GM19372 (cell line): ENCODE results near the gene COL5A1.
"Not testable (repeated sequence)": the region's sequence is repeated elsewhere in the genome, so short reads cannot be mapped to it uniquely, and the experiment has no call there.

Experiments used
- ATAC-seq: cut with Tn5 transposase; IDR thresholded peaks from one replicate; pipeline ENCODE4 v1.9.1; 2021; ENCODE audit warnings: mild to moderate bottlenecking, low read depth, moderate library complexity; ENCODE audit not compliant: unreplicated experiment

COL5A1 gene

GRCh38 chr9:134637696-134638501, 3.7 kb upstream of the COL5A1 start:
- no peak for ATAC-seq

- no peak for ATAC-seq
Observed at GRCh38 chr9:134638502-134639090, 3.0 kb upstream of the COL5A1 start.

GRCh38 chr9:134639994-134640393, 1.6 kb upstream of the COL5A1 start:
- no peak for ATAC-seq

GRCh38 chr9:134640506-134641172, 964 bp upstream of the COL5A1 start:
- no peak for ATAC-seq

- no peak for ATAC-seq
Observed at GRCh38 chr9:134641990-134642384, 384 bp downstream of the COL5A1 start.

- no peak for ATAC-seq
Observed at GRCh38 chr9:134642385-134643181, 980 bp downstream of the COL5A1 start.

GRCh38 chr9:134643222-134643671, 1.6 kb downstream of the COL5A1 start:
- no peak for ATAC-seq

- ATAC-seq: not testable (repeated sequence)
Observed at GRCh38 chr9:134644401-134644724, 2.8 kb downstream of the COL5A1 start.

- no peak for ATAC-seq
Observed at GRCh38 chr9:134644725-134645606, 3.4 kb downstream of the COL5A1 start.

GRCh38 chr9:134645607-134646365, 4.2 kb downstream of the COL5A1 start:
- ATAC-seq: no peak

- ATAC-seq: no peak
Observed at GRCh38 chr9:134647359-134648080, 5.9 kb downstream of the COL5A1 start.

- ATAC-seq: no peak
Observed at GRCh38 chr9:134648701-134649530, 7.3 kb downstream of the COL5A1 start.

GRCh38 chr9:134650431-134651190, 9.0 kb downstream of the COL5A1 start:
- no peak for ATAC-seq

GRCh38 chr9:134651226-134651905, 9.8 kb downstream of the COL5A1 start:
- no peak for ATAC-seq

GRCh38 chr9:134652291-134653225, 11.0 kb downstream of the COL5A1 start:
- ATAC-seq: no peak
